Body of pancreas (tissue), 4 donors: Measurements from ENCODE around the gene IFT25. TPM values are rescaled to one million over a fixed set of nuclear protein-coding genes. Genes with fewer than 3 reads are reported as not detected.
A peak's percentile ranks its signal among the peaks of the same experiment; 100 is the strongest.

Experiments used
- ATAC-seq: fragments of 150-250 bp; one replicate; pipeline ENCODE4 v1.9.1; 2016
- DNase-seq, 4 donors: peaks; one replicate each; pipeline ENCODE4 v3.0.0-alpha.2; 2019
- H3K27ac ChIP-seq, 4 donors: fragments of 200-600 bp; sonication (generic); 1 replicate in 3 of 4; 2 replicates in 1 of 4; pipeline versions ENCODE4 v1.5.1 to v1.6.1; 2016 to 2019; ENCODE audit warnings: mild to moderate bottlenecking in 1 of 4, mixed read lengths in 1 of 4, moderate library complexity in 1 of 4
- H3K27me3 ChIP-seq, 2 donors: fragments of 200-600 bp; sonication (generic); one replicate each; pipeline ENCODE4 v1.6.0; 2016; ENCODE audit warnings: mild to moderate bottlenecking in 1 of 2
- H3K36me3 ChIP-seq, 2 donors: fragments of 200-600 bp; sonication (generic); replicated peaks in 1 of 2; 2 replicates each; pipeline ENCODE4 v1.5.1; 2016; ENCODE audit warnings: low read depth in 2 of 2; ENCODE audit not compliant: insufficient read depth in 1 of 2
- H3K4me1 ChIP-seq: fragments of 200-600 bp; sonication (generic); one replicate; pipeline ENCODE4 v1.6.0; 2016
- H3K4me3 ChIP-seq, 2 donors: fragments of 200-600 bp; sonication (generic); 1 replicate in 1 of 2; 2 replicates in 1 of 2; pipeline ENCODE4 v1.5.1; 2016 to 2019
- H3K9me3 ChIP-seq, 3 donors: fragments of 200-600 bp; sonication (generic); 1 replicate in 2 of 3; 2 replicates in 1 of 3; pipeline ENCODE4 v1.5.1; 2016
- POLR2A ChIP-seq, 3 donors: fragments of 450-650 bp; IDR thresholded peaks; one replicate each; pipeline ENCODE4 v1.6.1; 2016; ENCODE audit warnings: antibody characterized with exemption in 3 of 3, mild to moderate bottlenecking in 2 of 3
- WGBS, 2 donors: methylation state at CpG; one replicate each; pipeline ENCODE4 v1.1.5; 2017; 5-methylcytosine and 5-hydroxymethylcytosine counted together
- intact Hi-C: fragments of 100-400 bp; cut with DNase I; formaldehyde crosslinking; loops from one replicate; pipeline ENCODE4 v1.15.1; 2023
- total RNA-seq, 2 donors: library from RNA; depleted of rRNA; stranded (reverse); fragments of >200 nt; gene quantifications; one replicate each; pipeline ENCODE4 v1.1.0, GENCODE V29; 2016
- TF ChIP-seq, protein P1 (sequence below), 7 experiments: fragments of 450-650 bp in 4 of 7; fragments of 200-600 bp in 3 of 7; sonication (generic) in 3 of 7; IDR thresholded peaks; one replicate each; pipeline ENCODE4 v1.5.1; 2016 to 2019; ENCODE audit warnings: antibody characterized with exemption in 7 of 7

Gene IFT25
- total RNA-seq, 2 donors from 2014 or later = 6.6 to 17.6 TPM

DNA sequence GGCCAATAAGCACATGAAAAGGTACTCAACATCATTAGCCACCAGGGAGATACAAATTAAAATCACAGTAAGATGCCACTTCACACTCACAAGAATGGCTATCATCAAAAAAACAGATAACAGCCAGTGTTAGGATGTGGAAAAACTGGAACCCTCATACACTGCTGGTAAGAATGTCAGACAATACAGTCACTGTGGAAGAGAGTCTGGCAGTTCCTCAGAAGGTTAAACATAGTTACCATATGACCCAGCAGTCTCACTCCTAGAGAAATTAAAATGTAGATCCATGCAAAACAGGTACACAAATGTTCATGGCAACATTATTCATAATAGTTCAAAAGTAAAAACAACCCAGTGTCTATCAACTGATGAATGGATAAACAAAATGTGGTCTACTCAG lies 39.2 kb upstream of the IFT25 start:
- ATAC-seq (no peak), DNase-seq (no peak)
- intact Hi-C loops = no loop called here
- Histone ChIP-seq H3K4me3 (no peak overlapping the region), H3K27me3 (no peaks in the 10 kb centered on the region), H3K36me3 (no peaks in the 10 kb centered on the region), H3K4me1 (peaks cover 16% of the 10 kb centered on the region), H3K9me3 (no peaks in the 10 kb centered on the region), H3K27ac (no peak overlapping the region)
- TF ChIP-seq POLR2A (IDR thresholded peaks at IDR 0.05) = no peak
- TF ChIP-seq, protein P1, sequence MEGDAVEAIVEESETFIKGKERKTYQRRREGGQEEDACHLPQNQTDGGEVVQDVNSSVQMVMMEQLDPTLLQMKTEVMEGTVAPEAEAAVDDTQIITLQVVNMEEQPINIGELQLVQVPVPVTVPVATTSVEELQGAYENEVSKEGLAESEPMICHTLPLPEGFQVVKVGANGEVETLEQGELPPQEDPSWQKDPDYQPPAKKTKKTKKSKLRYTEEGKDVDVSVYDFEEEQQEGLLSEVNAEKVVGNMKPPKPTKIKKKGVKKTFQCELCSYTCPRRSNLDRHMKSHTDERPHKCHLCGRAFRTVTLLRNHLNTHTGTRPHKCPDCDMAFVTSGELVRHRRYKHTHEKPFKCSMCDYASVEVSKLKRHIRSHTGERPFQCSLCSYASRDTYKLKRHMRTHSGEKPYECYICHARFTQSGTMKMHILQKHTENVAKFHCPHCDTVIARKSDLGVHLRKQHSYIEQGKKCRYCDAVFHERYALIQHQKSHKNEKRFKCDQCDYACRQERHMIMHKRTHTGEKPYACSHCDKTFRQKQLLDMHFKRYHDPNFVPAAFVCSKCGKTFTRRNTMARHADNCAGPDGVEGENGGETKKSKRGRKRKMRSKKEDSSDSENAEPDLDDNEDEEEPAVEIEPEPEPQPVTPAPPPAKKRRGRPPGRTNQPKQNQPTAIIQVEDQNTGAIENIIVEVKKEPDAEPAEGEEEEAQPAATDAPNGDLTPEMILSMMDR (IDR thresholded peaks at IDR 0.05) = no peak

DNA sequence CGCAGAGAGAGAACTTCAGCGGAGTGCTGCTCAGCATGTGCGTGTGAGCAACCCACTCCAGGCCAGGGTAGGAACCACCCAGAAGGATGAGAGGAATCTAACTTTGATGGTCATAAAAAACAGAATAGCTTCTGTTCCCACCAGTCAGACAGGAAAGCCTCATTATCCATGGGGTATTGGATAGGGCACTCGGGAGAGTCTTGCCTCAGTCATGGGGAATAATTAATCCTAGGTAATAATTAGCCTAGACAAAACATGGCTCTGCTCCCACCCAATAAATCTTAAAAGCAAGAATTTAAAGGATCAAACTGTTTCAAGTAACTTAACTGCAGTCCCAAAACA lies 37.2 kb upstream of the IFT25 start:
- Histone ChIP-seq H3K4me1 (peaks cover 16% of the 10 kb centered on the region), H3K9me3 (no peaks in the 10 kb centered on the region), H3K4me3 (peak overlapping the region in 1 of 2 donors; percentile 8), H3K27me3 (no peaks in the 10 kb centered on the region), H3K27ac (peak overlapping the region in 3 of 4 donors; percentile 63 to 83 (median 69)), H3K36me3 (no peaks in the 10 kb centered on the region)
- TF ChIP-seq POLR2A (IDR thresholded peaks at IDR 0.05) = peak in 1 of 3 donors; percentile 12
- TF ChIP-seq, protein P1 (IDR thresholded peaks at IDR 0.05) = no peak
- WGBS, 2 donors = 10 to 24% methylated on average over 4 of the region's 4 CpGs
- intact Hi-C loops = no loop called here
- ATAC-seq = peak; percentile 66
- no peak for DNase-seq

DNA sequence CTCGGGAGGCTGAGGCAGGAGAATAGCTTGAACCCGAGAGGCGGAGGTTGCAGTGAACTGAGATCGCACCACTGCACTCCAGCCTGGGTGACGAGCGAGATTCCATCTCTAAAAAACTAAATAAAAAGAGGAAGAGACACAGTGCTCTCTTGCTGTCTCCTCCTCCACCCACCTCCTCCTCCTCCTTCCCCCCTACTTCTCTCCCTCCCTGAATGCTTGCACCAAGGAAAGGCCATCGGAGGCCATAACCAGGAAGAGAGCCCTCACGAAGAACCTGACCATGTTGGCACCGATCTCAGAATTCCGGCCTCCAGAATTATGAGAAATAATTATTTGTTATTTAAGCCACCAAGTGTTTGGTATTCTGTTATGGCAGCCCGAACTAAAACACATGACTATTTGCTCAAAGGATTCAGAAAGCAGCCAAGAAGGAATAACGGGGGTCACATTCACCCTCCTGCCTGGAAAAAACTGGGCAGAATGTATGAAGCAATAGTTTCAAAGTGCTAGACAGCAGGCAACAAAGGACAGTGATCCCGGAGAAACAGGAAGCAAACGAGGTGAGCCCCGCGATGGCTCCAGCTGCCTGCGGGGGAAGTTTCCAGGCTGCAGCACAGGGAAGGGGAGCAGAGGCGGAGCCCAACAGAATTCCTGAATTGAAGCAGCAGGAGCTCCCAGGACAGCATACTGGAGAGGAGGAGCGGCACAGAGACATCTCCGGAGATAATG lies 36.7 kb upstream of the IFT25 start:
- H3K4me3 ChIP-seq = peak overlapping the region in 1 of 2 donors; percentile 8
- no peaks in the 10 kb centered on the region for H3K36me3 ChIP-seq
- peak in 2 of 3 donors; percentile 41 to 47 for TF ChIP-seq POLR2A (IDR thresholded peaks at IDR 0.05)
- TF ChIP-seq, protein P1 (IDR thresholded peaks at IDR 0.05) = no peak
- WGBS, 2 donors = 37 to 43% methylated on average over 20 of the region's 20 CpGs
- DNase-seq = peak; percentile 25 to 53 (median 44)
- H3K9me3 ChIP-seq = no peaks in the 10 kb centered on the region
- no peaks in the 10 kb centered on the region for H3K27me3 ChIP-seq
- intact Hi-C loops = no loop called here
- H3K4me1 ChIP-seq = peaks cover 16% of the 10 kb centered on the region
- ATAC-seq = peak; percentile 80
- H3K27ac ChIP-seq = peak overlapping the region in 3 of 4 donors; percentile 63 to 83 (median 69)

DNA sequence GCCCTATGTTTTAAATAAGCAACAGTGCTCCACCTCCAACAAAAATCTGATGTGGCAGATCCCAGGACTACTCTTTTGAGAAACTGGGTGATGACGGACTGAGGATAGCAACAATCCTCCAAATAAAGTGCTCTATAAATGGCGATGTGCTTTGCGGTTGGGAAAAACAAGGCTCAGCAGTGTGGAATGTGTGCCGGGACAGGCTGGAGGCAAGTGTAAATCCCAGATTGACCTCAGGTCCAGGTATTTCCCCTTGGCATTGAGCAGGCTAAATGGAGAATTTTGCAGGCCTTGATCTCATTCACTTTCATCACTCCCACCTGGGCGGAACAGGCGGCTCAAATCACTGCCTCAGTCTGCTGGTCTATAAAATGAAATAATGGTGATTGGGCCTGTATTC lies 35.7 kb upstream of the IFT25 start:
- DNase-seq (no peak), ATAC-seq (no peak)
- 96% methylated on average over 6 of the region's 6 CpGs for WGBS, 2 donors
- Histone ChIP-seq H3K9me3 (no peaks in the 10 kb centered on the region), H3K36me3 (no peaks in the 10 kb centered on the region), H3K27ac (no peak overlapping the region), H3K4me1 (peaks cover 16% of the 10 kb centered on the region), H3K27me3 (no peaks in the 10 kb centered on the region), H3K4me3 (no peak overlapping the region)
- intact Hi-C loops = no loop called here
- TF ChIP-seq POLR2A (IDR thresholded peaks at IDR 0.05) = no peak
- TF ChIP-seq, protein P1 (IDR thresholded peaks at IDR 0.05) = no peak
